GM12878 (cell line): Measurements from ENCODE around the gene COL1A1. TPM values are rescaled to one million over a fixed set of nuclear protein-coding genes. Genes with fewer than 3 reads are reported as not detected.

ENCODE experiments used
- ATAC-seq: fragments of 200-7000 bp; cut with Tn5 transposase; 3 replicates; pipeline ENCODE4 v1.9.1; 2020; ENCODE audit warnings: mild to moderate bottlenecking, moderate library complexity
- BruUV-seq: library from RNA; stranded (reverse); fragments of 400-500 nt; replicated peaks from 2 replicates; lab custom pipeline; 2021; lab: Mats Ljungman, UMichigan
- CTCF ChIA-PET: fragments of 300-600 bp; sonication (Branson Sonifier 250); formaldehyde crosslinking; extraction: SDS; loops from one replicate; lab custom pipeline; 2021; ENCODE audit warnings: inconsistent platforms; lab: Yijun Ruan, JAX
- POLR2A ChIA-PET: fragments of 350-600 bp; formaldehyde crosslinking; extraction: SDS; loops from one replicate; lab custom pipeline; 2021; ENCODE audit warnings: inconsistent platforms; lab: Charles Lee
- RAD21 ChIA-PET: fragments of 300-600 bp; sonication (Branson Sonifier 250); formaldehyde crosslinking; loops from one replicate; lab custom pipeline; 2023; ENCODE audit warnings: antibody characterized with exemption; ENCODE audit not compliant: unreplicated experiment; lab: Charles Lee
- SMC1A ChIA-PET: fragments of 300-600 bp; sonication (Branson Sonifier 250); formaldehyde crosslinking; loops from one replicate; lab custom pipeline; 2023; ENCODE audit not compliant: unreplicated experiment, uncharacterized antibody; lab: Charles Lee
- DNase-seq: peaks from one replicate; pipeline ENCODE4 v3.0.0-alpha.2; 2011; ENCODE audit warnings: low read depth, low spot score
- FAIRE-seq: peaks from 3 replicates; lab custom pipeline; 2011; peaks lifted over from hg19 to GRCh38; lab: Jason Lieb, UNC
- H2AFZ ChIP-seq: 2 replicates; pipeline ENCODE4 v1.6.0; 2011; ENCODE audit warnings: low read depth, low read length, control low read depth; ENCODE audit not compliant: control insufficient read depth
- H3K27ac ChIP-seq: 2 replicates; pipeline ENCODE4 v1.5.1; 2011; ENCODE audit warnings: control low read depth; ENCODE audit not compliant: control insufficient read depth, insufficient read depth
- H3K27me3 ChIP-seq, 2 experiments: replicated peaks in 1 of 2; 2 replicates each; pipeline versions ENCODE4 v1.6.0 to v1.6.1; 2011; ENCODE audit warnings: low read length in 1 of 2; ENCODE audit not compliant: control insufficient read depth in 2 of 2, insufficient read depth in 2 of 2
- H3K36me3 ChIP-seq, 2 experiments: 2 replicates each; pipeline ENCODE4 v1.5.1; 2011; ENCODE audit warnings: low read length in 1 of 2; ENCODE audit not compliant: control insufficient read depth in 2 of 2, insufficient read depth in 2 of 2
- H3K4me1 ChIP-seq: 2 replicates; pipeline ENCODE4 v1.6.1; 2011; ENCODE audit warnings: mild to moderate bottlenecking, low read length, moderate library complexity, mixed read lengths; ENCODE audit not compliant: control insufficient read depth, insufficient read depth
- H3K4me2 ChIP-seq: 2 replicates; pipeline ENCODE4 v1.6.0; 2011; ENCODE audit warnings: control low read depth; ENCODE audit not compliant: control insufficient read depth, insufficient read depth
- H3K4me3 ChIP-seq: fragments of 200-600 bp; sonication (generic); 2 replicates; pipeline ENCODE4 v1.5.1; 2016
- H3K79me2 ChIP-seq: 2 replicates; pipeline ENCODE4 v1.6.0; 2011; ENCODE audit warnings: low read length; ENCODE audit not compliant: control insufficient read depth, insufficient read depth
- H3K9ac ChIP-seq: 2 replicates; pipeline ENCODE4 v1.8.0; 2011; ENCODE audit warnings: low read length, control low read depth, mixed read lengths; ENCODE audit not compliant: control insufficient read depth, insufficient read depth
- H3K9me3 ChIP-seq: replicated peaks from 3 replicates; pipeline ENCODE4 v1.5.1; 2011; ENCODE audit warnings: mild to moderate bottlenecking, low read length; ENCODE audit not compliant: control insufficient read depth, insufficient read depth
- H4K20me1 ChIP-seq: 2 replicates; pipeline ENCODE4 v1.6.0; 2011; ENCODE audit not compliant: control insufficient read depth, insufficient read depth
- ASH2L ChIP-seq: fragments of 300-600, 200-600 bp; sonication (generic); IDR thresholded peaks from 2 replicates; pipeline ENCODE4 v1.6.1; 2017; ENCODE audit warnings: low read depth, mild to moderate bottlenecking, borderline replicate concordance
- KAT2A ChIP-seq: conservative IDR thresholded peaks from 2 replicates; pipeline ENCODE4 v1.6.1; 2011; ENCODE audit warnings: low read depth, low read length; ENCODE audit not compliant: control insufficient read depth
- POLR2A ChIP-seq: IDR thresholded peaks from 2 replicates; pipeline ENCODE4 v1.6.1; 2011; ENCODE audit warnings: low read depth, mild to moderate bottlenecking, low read length
- POLR2AphosphoS5 ChIP-seq: IDR thresholded peaks from 2 replicates; pipeline ENCODE4 v1.6.1; 2011; ENCODE audit warnings: mild to moderate bottlenecking, low read length, inconsistent platforms
- POU2F2 ChIP-seq: IDR thresholded peaks from 3 replicates; pipeline ENCODE4 v1.6.1; 2011; ENCODE audit warnings: low read depth, mild to moderate bottlenecking, low read length, borderline replicate concordance
- ZNF207 ChIP-seq: fragments of 450-650 bp; IDR thresholded peaks from 2 replicates; pipeline ENCODE4 v1.6.1; 2014; ENCODE audit warnings: antibody characterized with exemption, mild to moderate bottlenecking, borderline replicate concordance
- WGBS: methylation state at CpG from one replicate; pipeline ENCODE4 v1.1.6; 2016; ENCODE audit warnings: low lambda C conversion rate; ENCODE audit not compliant: insufficient replicate concordance, insufficient coverage; ENCODE audit errors: missing lambda C conversion rate; 5-methylcytosine and 5-hydroxymethylcytosine counted together
- in situ Hi-C: fragments of 300-500 bp; cut with MboI; formaldehyde crosslinking; loops from 9 replicates; pipeline ENCODE4 v1.14.3; 2018; ENCODE audit warnings: mixed read lengths
- intact Hi-C: fragments of 100-400 bp; cut with micrococcal nuclease; formaldehyde crosslinking; loops from one replicate; pipeline ENCODE4 v1.14.2; 2022; ENCODE audit not compliant: unreplicated experiment
- polyA plus RNA-seq, 11 experiments: library from polyadenylated mRNA; depleted of rRNA in 4 of 11; unstranded in 6 of 11; stranded (reverse) in 5 of 11; fragments of >200 nt; fragmentation: Nextera tagmentation in 4 of 11; fragmentation: Illumina TruSeq in 1 of 11; extraction: Ambion mirVana in 4 of 11; extraction: Trizol in 1 of 11; gene quantifications; 1 replicate in 1 of 11; 2 replicates in 10 of 11; pipeline versions ENCODE4 v1.2.1 to v1.2.3, GENCODE V29; 2011 to 2016; ENCODE audit warnings: inconsistent platforms in 2 of 11, missing spikeins in 2 of 11, low read depth in 1 of 11
- total RNA-seq, 4 experiments: library from RNA; depleted of rRNA in 3 of 4; stranded (reverse); fragments of >200 nt in 3 of 4; fragmentation: Illumina TruSeq in 1 of 4; extraction: Trizol in 1 of 4; gene quantifications; 2 replicates each; pipeline versions ENCODE4 v1.2.1 to v1.2.3, GENCODE V29; 2013 to 2021
- TF ChIP-seq, protein P1 (sequence below): fragments of 450-650 bp; formaldehyde crosslinking; IDR thresholded peaks from 2 replicates; pipeline ENCODE4 v1.5.0; 2022; ENCODE audit warnings: mild to moderate bottlenecking, missing genetic modification characterization
- TF ChIP-seq, protein P2 (sequence below): fragments of 450-650 bp; IDR thresholded peaks from 2 replicates; pipeline ENCODE4 v1.6.1; 2016; ENCODE audit warnings: mild to moderate bottlenecking

COL1A1 gene
- total and polyA plus RNA-seq, 10 of the 15 experiments (the other 5 are each of a cell fraction or from before 2014, with no cell fraction given): 0.18 to 7.7 (median 2.3) TPM

DNA sequence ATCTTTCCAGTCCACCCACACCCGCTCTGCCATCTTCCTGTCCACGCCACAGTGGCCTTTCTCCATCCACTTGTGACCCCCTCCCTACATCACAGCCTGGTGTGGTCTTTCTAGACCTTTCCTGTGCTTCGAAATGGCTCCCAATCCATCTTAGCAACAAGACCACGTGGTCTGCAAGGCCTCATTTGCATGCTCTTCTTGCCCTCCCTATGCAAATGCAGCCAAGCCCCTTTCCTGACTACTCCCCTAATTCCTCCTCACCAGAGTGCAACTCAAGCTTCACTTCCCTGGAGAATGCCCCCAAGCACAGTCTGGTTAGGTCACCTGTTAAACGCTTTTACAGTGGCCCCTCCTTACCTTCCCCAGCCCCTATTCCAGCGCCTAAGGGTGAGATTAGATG is 57.1 kb downstream of the COL1A1 start (continued):
- TF ChIP-seq, protein P1, sequence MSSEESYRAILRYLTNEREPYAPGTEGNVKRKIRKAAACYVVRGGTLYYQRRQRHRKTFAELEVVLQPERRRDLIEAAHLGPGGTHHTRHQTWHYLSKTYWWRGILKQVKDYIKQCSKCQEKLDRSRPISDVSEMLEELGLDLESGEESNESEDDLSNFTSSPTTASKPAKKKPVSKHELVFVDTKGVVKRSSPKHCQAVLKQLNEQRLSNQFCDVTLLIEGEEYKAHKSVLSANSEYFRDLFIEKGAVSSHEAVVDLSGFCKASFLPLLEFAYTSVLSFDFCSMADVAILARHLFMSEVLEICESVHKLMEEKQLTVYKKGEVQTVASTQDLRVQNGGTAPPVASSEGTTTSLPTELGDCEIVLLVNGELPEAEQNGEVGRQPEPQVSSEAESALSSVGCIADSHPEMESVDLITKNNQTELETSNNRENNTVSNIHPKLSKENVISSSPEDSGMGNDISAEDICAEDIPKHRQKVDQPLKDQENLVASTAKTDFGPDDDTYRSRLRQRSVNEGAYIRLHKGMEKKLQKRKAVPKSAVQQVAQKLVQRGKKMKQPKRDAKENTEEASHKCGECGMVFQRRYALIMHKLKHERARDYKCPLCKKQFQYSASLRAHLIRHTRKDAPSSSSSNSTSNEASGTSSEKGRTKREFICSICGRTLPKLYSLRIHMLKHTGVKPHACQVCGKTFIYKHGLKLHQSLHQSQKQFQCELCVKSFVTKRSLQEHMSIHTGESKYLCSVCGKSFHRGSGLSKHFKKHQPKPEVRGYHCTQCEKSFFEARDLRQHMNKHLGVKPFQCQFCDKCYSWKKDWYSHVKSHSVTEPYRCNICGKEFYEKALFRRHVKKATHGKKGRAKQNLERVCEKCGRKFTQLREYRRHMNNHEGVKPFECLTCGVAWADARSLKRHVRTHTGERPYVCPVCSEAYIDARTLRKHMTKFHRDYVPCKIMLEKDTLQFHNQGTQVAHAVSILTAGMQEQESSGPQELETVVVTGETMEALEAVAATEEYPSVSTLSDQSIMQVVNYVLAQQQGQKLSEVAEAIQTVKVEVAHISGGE: no peak
- TF ChIP-seq, protein P2, sequence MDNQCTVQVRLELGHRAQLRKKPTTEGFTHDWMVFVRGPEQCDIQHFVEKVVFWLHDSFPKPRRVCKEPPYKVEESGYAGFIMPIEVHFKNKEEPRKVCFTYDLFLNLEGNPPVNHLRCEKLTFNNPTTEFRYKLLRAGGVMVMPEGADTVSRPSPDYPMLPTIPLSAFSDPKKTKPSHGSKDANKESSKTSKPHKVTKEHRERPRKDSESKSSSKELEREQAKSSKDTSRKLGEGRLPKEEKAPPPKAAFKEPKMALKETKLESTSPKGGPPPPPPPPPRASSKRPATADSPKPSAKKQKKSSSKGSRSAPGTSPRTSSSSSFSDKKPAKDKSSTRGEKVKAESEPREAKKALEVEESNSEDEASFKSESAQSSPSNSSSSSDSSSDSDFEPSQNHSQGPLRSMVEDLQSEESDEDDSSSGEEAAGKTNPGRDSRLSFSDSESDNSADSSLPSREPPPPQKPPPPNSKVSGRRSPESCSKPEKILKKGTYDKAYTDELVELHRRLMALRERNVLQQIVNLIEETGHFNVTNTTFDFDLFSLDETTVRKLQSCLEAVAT: no peak
- TF ChIP-seq POLR2AphosphoS5: peak; percentile 32; the same call in 1 of the 2 replicates
- TF ChIP-seq ASH2L: no peak
- TF ChIP-seq POU2F2: peak; percentile 90; the same call in 2 of the 3 replicates
- TF ChIP-seq, all 136 proteins: peak for 5

DNA sequence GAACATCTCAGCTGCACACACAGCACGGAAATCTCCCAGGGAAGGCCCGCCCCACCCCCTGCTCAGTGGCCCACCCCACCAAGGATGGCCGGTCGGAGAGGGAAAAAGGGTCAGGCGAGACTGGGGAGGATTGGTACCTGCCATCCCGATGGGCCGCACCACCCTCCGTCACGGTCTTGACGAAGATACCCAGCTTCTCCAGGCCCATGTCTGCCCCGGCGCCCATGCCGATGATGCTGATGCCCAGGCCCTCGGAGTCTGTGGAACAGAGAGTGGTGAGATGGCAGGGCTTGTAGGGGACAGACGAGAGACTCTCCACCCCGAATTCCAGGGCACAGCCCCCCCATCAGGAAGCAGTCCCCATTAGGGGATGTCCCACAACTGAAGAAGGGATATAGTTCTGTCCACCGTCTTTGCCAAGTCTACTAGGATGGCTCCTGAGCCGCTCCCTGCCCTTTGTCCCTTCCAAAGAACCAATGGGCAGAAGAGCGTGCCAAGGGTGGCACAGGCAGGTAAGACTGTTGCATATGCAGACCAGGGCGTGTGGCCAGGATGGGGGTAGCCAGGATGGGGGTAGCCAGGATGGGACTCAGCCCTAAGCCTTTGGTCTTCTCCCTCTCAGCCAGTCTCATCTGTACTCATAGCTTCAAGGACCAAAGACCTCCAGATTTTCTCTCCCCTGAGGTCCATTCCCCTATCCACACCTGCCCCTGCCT is 57.8 kb downstream of the COL1A1 start:
- WGBS: 95% methylated on average over 20 of the region's 20 CpGs
- DNase-seq: no peak
- in situ Hi-C loops: no loop called here
- SMC1A ChIA-PET: interaction anchor here (1.4 to 3.4 kb wide), 2 partner anchors 17 to 18 kb away, joined by 3 to 15 read pairs; no protein-coding TSS in a partner anchor
- H3K36me3 ChIP-seq: peaks cover 48 to 60% of the 10 kb centered on the region in 2 experiments
- H3K27ac ChIP-seq: no peak overlapping the region
- intact Hi-C loops: no loop called here
- ATAC-seq: no peak
- POLR2A ChIA-PET: interaction anchor here (0.5 kb wide), 2 partner anchors 277 to 555 kb away, joined by 3 read pairs; no protein-coding TSS in a partner anchor
- no peaks in the 10 kb centered on the region for H3K9me3 ChIP-seq
- H3K27me3 ChIP-seq: no peaks in the 10 kb centered on the region
- no peak for FAIRE-seq
- peaks cover 14% of the 10 kb centered on the region for H4K20me1 ChIP-seq
- TF ChIP-seq KAT2A: no peak
- 0 out of 2 replicates have a peak, but pooled peaks have one; percentile 61 for TF ChIP-seq POLR2AphosphoS5
- 0 out of 2 replicates have a peak, but pooled peaks have one; percentile 31 for TF ChIP-seq POLR2A
- no peak for TF ChIP-seq ZNF207
- TF ChIP-seq, all 136 proteins: peak for 2
- ChIA-PET CTCF (interaction anchor here (1.1 to 9.3 kb wide), 3 partner anchors 9 to 21 kb away, joined by 3 to 99 read pairs (median 29); partner anchors contain the start of gene SGCA), RAD21 (no interaction called here)
- no peak overlapping the region for H2AFZ ChIP-seq
- peaks cover 57% of the 10 kb centered on the region for H3K4me1 ChIP-seq
- peak overlapping the region; percentile 30 for H3K4me2 ChIP-seq
- peaks cover 69% of the 10 kb centered on the region for H3K79me2 ChIP-seq
- no peak overlapping the region for H3K9ac ChIP-seq
- no TSS peak for BruUV-seq
- no peak overlapping the region for H3K4me3 ChIP-seq
